Measurements from ENCODE around the gene ZMYND8.
"Not testable (repeated sequence)": the region's sequence is repeated elsewhere in the genome, so short reads cannot be mapped to it uniquely, and the experiment has no call there.

ZMYND8 gene

GRCh38 chr20:47356526-47357295, at the start of gene ZMYND8:
TSS of gene ZMYND8 (minus strand) at chr20:47356699. CDS start at chr20:47356670, 29 bp downstream.
- peak; percentile 96 for DNase-seq

GRCh38 chr20:47405775-47406325, 49.4 kb upstream of the ZMYND8 start:
- no peak for DNase-seq

DNA sequence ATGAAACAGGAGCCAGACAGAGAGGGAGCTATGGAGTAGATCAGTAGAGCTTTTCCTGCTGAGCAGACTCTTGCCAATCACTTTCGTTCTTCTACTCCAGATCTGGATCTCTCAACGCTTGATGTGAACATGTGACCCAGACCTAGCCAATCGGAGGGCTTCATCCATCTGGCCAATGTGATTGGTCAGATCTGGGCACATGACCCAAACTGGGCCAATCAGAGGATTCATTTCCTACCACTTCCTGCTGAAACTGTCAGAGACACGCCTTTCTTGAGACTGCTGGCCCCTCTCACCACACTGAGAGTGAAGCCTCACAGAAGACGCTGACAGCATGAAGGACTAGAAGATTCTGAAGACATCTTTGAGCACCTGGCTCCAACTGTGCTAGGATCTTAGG, 44.2 kb upstream of the ZMYND8 start:
- no peak for DNase-seq

DNA sequence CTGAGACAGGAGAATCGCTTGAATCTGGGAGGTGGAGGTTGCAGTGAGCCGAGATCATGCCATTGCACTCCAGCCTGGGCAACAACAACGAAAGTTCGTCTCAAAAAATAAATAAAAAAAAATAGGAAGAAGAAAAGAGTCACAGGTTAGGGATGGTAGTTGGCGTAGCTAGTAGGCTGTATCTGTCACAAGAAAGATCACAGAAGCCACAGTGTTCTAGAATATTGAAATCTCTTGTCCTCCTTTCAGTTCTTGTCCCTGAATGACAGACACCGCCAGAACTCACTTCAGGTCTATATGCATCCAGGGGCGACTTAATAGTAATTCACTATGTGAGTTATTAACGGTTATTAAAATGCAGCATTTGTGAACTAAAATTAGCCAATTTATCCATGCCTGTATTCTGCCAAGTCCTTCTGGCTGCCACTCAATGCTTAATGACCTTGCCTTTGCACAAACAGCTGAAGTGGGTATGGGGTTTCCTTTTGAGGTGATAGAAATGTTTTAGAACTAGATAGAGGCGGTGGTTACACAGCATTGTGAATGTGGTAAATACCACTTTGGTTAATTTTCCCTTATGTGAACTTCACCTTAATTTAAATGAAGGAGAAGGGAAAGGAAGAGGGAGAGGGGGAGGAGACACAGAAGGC, 41.3 kb upstream of the ZMYND8 start:
- no peak for DNase-seq

DNA sequence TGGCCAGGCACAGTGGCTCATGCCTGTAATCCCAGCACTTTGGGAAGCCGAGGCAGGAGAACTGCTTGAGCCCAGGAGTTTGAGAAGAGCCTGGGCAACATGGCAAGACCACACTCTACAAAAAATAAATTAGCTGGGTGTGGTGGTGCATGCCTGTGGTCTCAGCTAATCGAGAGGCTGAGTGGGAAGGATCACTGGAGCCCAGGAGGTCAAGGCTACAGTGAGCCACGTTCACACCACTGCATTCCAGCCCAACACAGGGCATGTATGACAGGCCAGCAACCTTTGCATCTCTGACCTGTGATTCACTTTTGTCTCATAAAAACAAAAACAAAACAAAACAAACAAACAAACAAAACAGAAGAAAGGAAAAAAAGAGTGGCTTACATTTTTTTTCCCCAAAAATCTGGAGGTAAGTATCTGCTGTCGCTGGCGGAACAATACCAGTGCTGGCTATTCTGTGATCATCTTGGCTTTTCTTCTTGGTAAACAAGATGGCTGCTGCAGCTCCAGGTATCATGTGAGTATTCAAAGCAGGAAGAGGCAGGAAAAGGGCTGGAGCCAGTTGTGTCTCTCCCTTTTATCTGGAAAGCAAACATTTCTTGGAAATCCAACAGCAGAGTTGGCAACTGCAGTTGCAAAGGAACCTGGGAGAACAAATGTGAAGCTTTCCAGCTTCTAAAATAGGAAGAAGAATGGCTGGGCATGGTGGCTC, 40.4 kb upstream of the ZMYND8 start:
- DNase-seq = no peak

DNA sequence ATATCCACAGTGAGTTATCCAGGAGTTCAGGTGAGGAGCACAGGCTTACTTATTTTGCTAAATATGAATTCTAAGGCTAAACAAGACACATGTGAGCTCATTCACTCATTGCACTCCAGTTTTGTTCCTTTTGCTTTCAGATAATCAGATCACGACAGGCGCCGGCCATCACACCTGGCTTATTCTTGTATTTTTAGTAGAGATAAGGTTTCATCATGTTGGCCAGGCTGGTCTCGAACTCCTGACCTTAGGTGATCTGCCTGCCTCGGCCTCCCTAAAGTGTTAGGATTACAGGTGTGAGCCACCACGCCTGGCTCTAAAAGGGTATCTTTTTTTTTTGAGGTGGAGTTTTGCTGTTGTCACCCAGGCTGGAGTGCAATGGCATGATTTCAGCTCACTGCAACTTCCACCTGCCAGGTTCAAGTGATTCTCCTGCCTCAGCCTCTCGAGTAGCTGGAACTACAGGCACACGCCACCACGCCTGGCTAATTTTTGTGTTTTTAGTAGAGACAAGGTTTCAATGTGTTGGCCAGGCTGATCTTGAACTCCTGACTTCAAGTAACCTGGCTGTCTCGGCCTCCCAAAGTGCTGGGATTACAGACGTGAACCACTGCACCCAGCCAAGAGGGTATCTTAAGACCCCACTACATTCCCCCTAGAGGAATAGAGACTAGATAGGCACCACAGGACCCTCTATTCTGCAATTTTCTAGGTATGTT, 37.5 kb upstream of the ZMYND8 start:
- DNase-seq = not testable (repeated sequence)

GRCh38 chr20:47392721-47393073, 36.2 kb upstream of the ZMYND8 start:
- DNase-seq = no peak

- DNase-seq = peak; percentile 96
Measured at GRCh38 chr20:47392015-47392720, 35.7 kb upstream of the ZMYND8 start.

DNA sequence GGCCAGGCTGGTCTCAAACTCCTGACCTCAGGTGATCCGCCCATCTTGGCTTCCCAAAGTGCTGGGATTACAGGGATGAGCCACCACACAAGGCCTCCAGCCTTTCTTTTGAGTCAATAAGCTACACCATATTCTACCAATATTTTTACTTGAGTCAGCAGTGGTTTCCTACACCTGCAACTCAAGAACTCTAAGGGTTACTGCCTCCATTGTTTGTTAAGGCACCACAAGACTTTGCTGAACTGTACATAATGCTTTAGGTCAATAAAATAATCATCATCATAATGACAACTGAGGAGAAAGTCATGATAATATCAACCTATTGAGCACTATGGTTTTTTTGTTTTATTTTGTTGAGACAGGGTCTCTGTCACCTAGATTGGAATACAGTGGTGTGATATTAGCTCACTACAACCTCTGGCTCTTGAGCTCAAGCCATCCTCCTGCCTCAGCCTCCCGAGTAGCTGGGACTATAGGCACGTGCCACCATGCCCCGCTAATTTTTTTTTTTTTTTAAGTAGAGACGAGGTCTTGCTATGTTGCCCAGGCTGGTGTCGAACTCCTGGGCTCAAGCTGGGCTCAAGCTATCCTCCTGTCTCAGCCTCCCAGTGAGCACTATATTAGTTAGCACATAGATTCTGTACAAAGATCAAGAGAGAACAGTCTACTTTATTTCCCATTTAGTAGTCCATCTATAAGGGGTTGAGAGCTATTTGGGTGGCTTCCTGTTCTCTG, 34.9 kb upstream of the ZMYND8 start:
- DNase-seq = no peak

GRCh38 chr20:47389867-47390347, 33.4 kb upstream of the ZMYND8 start:
- DNase-seq = peak; percentile 72

DNA sequence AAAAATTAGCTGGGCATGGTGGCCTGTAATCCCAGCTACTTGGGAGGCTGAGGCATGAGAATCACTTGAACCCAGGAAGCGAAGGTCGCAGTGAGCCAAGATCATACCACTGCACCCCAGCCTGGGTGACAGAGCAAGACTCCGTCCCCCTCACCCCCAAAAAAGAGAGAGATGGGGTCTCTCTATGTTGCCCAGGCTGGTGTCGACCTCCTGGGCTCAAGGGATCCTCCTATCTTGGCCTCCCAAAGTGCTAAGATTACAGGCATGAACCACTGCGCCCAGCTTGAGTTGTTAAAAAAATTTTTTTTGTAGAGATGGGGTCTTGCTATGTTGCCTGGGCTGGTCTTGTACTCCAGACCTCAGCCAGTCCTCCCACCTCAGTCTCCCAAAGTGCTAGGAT, 29.5 kb upstream of the ZMYND8 start:
- not testable (repeated sequence) for DNase-seq

DNA sequence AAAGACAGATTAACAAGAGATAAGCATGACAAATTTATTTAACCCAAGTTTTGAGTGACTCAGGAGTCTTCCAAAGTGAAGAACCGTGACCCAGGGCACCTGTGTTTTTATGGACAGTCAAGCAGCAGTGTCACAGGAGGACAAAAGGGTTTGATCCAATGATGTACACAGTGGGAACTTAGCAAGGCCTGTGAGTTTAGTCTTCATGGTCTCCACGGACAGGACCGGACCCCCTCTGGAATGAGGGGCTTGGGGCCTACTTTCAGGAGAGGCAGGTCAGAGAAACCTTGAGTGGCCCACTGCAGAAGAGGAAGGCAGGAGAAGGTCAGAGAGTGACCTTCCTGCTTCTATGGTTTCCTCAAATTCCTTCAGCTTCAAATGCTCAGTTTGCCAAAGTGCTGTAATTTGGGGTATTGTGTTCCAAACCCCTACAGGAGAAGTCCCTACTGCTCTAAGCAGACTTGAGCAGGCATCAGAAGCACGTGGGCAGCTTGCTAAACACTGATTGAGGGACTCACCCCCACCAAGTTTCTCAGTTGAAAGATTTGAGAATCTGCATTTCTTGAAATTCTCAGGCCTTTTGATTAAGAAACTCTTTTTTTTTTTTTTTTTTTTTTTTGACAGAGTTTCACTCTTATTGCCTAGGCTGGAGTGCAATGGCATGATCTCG, 26.4 kb upstream of the ZMYND8 start:
- no peak for DNase-seq

GRCh38 chr20:47380481-47380880, 24.0 kb upstream of the ZMYND8 start:
- no peak for DNase-seq

- peak; percentile 92 for DNase-seq
Measured at GRCh38 chr20:47379433-47380150, 23.1 kb upstream of the ZMYND8 start.

DNA sequence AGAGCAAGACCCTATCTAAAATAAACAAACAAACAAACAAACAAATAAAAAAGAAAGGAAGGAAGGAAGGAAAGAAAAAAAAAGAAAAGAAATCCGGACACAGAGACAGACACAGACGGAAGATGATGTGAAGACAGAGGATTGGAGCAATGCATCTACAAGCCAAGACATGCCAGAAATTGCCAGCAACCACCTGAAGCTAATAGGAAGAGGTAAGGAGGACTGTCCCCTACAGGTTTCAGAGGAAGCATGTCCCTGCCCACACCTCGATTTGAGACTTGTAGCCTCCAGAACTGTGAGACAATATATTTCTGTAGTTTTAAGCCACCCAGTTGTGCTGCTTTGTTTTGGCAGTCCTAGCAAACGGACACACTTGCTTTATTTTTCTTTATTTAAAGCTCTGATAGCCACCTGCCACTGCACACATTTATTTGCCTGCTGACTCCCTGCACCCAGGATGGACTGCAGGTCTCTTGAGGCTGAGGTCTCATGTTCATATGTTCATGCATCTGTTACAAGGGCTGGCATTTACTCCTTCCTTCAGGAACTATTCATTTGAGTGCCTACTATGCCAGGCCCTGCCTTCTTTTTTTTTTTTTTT, 20.7 kb upstream of the ZMYND8 start:
- DNase-seq = no peak

GRCh38 chr20:47376096-47376643, 19.7 kb upstream of the ZMYND8 start:
- not testable (repeated sequence) for DNase-seq

- not testable (repeated sequence) for DNase-seq
Measured at GRCh38 chr20:47374121-47374520, 17.6 kb upstream of the ZMYND8 start.

- no peak for DNase-seq
Measured at GRCh38 chr20:47373206-47373733, 16.8 kb upstream of the ZMYND8 start.

All from fibroblast of skin of right biceps (primary cell).